HG03565 (cell line): ENCODE results near the gene CCDC136.

Experiments
- ATAC-seq: cut with Tn5 transposase; IDR thresholded peaks from one replicate; pipeline ENCODE4 v1.9.1; 2021; ENCODE audit warnings: mild to moderate bottlenecking, moderate library complexity; ENCODE audit not compliant: unreplicated experiment

The CCDC136 gene

GRCh38 chr7:128775744-128776474 is 15.9 kb upstream of the CCDC136 start, which contains the start of gene OPN1SW:
Gene OPN1SW, minus strand, starts transcription at chr7:128775794. Its CDS starts 13 bp downstream, at chr7:128775781.
- ATAC-seq = no peak

GRCh38 chr7:128777156-128778123 is 14.3 kb upstream of the CCDC136 start:
- ATAC-seq = no peak

GRCh38 chr7:128778946-128779345 is 12.8 kb upstream of the CCDC136 start:
- ATAC-seq = no peak

GRCh38 chr7:128781126-128781525 is 10.6 kb upstream of the CCDC136 start:
- ATAC-seq = no peak

GRCh38 chr7:128781851-128782250 is 9.9 kb upstream of the CCDC136 start:
- ATAC-seq = no peak

- no peak for ATAC-seq
These were observed 8.5 kb upstream of the CCDC136 start for GRCh38 chr7:128783143-128783861.

- no peak for ATAC-seq
These were observed 6.0 kb upstream of the CCDC136 start for GRCh38 chr7:128785738-128786137.

GRCh38 chr7:128788446-128789412 is 3.0 kb upstream of the CCDC136 start:
- no peak for ATAC-seq

GRCh38 chr7:128790315-128791041 is 1.3 kb upstream of the CCDC136 start:
- ATAC-seq = no peak

- no peak for ATAC-seq
These were observed 182 bp downstream of the CCDC136 start for GRCh38 chr7:128791972-128792327.

GRCh38 chr7:128792471-128793180 is 858 bp downstream of the CCDC136 start:
- no peak for ATAC-seq

GRCh38 chr7:128793181-128793547 is 1.4 kb downstream of the CCDC136 start:
- ATAC-seq = no peak

GRCh38 chr7:128794020-128794419 is 2.3 kb downstream of the CCDC136 start:
- ATAC-seq = no peak

GRCh38 chr7:128794436-128794835 is 2.7 kb downstream of the CCDC136 start:
- no peak for ATAC-seq

GRCh38 chr7:128795129-128795528 is 3.4 kb downstream of the CCDC136 start:
- ATAC-seq = no peak

- ATAC-seq = no peak
These were observed 4.6 kb downstream of the CCDC136 start for GRCh38 chr7:128796327-128796726.

- no peak for ATAC-seq
These were observed 7.7 kb downstream of the CCDC136 start for GRCh38 chr7:128799451-128799850.

- no peak for ATAC-seq
These were observed 8.8 kb downstream of the CCDC136 start for GRCh38 chr7:128800567-128800966.

GRCh38 chr7:128801003-128801402 is 9.2 kb downstream of the CCDC136 start:
- no peak for ATAC-seq
